WERI-Rb-1 (cell line): ENCODE data around the gene PTPN4.

ENCODE experiments used
- DNase-seq: peaks from one replicate; pipeline ENCODE4 v3.0.0-alpha.2; 2020
- H3K27ac ChIP-seq: fragments of 250-450 bp; sonication (Bioruptor Pico); 2 replicates; pipeline ENCODE4 v1.5.1; 2020; ENCODE audit warnings: mild to moderate bottlenecking, moderate library complexity
- H3K27me3 ChIP-seq: fragments of 250-450 bp; sonication (Bioruptor Pico); 2 replicates; pipeline ENCODE4 v1.5.1; 2021; ENCODE audit warnings: mild to moderate bottlenecking, low read depth, moderate library complexity; ENCODE audit not compliant: insufficient read depth, severe bottlenecking
- H3K36me3 ChIP-seq: fragments of 250-450 bp; sonication (Bioruptor Pico); 2 replicates; pipeline ENCODE4 v1.5.1; 2020; ENCODE audit warnings: mild to moderate bottlenecking, moderate library complexity
- H3K4me3 ChIP-seq: 2 replicates; pipeline ENCODE4 v1.5.1; 2011; ENCODE audit warnings: low read depth, mild to moderate bottlenecking, control low read depth, low read length
- H3K9me3 ChIP-seq: fragments of 250-450 bp; sonication (Bioruptor Pico); 2 replicates; pipeline ENCODE4 v1.5.1; 2021; ENCODE audit warnings: mild to moderate bottlenecking, moderate library complexity; ENCODE audit not compliant: severe bottlenecking
- TF ChIP-seq, protein P1 (sequence below): IDR thresholded peaks from 2 replicates; pipeline ENCODE4 v1.5.1; 2011; ENCODE audit warnings: low read depth, mild to moderate bottlenecking, control low read depth, inconsistent platforms, low read length

The PTPN4 gene

GRCh38 chr2:119922699-119923098 lies 163.0 kb downstream of the PTPN4 start:
- TF ChIP-seq, protein P1, sequence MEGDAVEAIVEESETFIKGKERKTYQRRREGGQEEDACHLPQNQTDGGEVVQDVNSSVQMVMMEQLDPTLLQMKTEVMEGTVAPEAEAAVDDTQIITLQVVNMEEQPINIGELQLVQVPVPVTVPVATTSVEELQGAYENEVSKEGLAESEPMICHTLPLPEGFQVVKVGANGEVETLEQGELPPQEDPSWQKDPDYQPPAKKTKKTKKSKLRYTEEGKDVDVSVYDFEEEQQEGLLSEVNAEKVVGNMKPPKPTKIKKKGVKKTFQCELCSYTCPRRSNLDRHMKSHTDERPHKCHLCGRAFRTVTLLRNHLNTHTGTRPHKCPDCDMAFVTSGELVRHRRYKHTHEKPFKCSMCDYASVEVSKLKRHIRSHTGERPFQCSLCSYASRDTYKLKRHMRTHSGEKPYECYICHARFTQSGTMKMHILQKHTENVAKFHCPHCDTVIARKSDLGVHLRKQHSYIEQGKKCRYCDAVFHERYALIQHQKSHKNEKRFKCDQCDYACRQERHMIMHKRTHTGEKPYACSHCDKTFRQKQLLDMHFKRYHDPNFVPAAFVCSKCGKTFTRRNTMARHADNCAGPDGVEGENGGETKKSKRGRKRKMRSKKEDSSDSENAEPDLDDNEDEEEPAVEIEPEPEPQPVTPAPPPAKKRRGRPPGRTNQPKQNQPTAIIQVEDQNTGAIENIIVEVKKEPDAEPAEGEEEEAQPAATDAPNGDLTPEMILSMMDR = no peak
- H3K27me3 ChIP-seq = no peaks in the 10 kb centered on the region
- no peak overlapping the region for H3K27ac ChIP-seq
- H3K9me3 ChIP-seq = no peaks in the 10 kb centered on the region
- H3K4me3 ChIP-seq = no peak overlapping the region
- H3K36me3 ChIP-seq = no peaks in the 10 kb centered on the region
- DNase-seq = no peak

DNA sequence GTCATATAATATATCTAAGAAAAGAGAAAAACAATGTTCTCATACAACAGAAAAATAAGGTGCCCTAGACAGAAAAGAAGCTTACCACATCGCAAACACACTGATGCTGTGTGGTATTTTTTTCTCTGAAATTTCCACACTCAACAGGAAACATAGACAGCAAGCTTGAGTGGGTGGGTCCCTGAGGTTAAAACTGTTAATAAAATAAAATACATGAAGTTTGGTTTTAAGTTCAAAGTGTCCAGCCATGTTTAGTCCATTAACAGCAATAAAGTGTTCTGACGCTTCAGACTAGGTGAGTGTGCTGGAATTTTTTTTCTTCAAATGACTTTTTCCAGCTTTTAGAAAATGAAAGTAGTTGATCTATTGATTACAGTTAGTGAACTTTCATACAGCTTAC lies 169.8 kb downstream of the PTPN4 start:
- H3K9me3 ChIP-seq = no peaks in the 10 kb centered on the region
- TF ChIP-seq, protein P1 = no peak
- DNase-seq = no peak
- no peaks in the 10 kb centered on the region for H3K36me3 ChIP-seq
- no peak overlapping the region for H3K4me3 ChIP-seq
- H3K27me3 ChIP-seq = no peaks in the 10 kb centered on the region
- no peak overlapping the region for H3K27ac ChIP-seq

DNA sequence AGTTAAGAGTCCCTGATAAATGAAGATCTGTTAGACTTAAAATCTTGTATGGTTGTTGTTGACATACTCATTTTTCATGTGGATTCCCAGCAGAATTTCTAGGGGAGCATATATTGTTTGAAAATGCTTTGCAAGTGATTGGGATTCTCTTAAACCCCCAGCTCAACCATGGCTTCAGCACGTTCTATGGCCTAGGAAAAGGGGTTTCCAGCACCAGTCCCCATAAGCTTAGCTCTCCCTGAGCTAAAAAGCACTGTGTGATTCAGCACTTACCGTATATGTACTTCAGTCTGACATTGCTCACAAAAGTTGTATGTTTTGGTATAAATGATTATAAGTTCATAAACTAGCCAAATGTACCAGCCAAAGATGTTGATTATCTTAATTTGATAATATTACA lies 173.1 kb downstream of the PTPN4 start:
- Histone ChIP-seq H3K9me3 (no peaks in the 10 kb centered on the region), H3K27ac (no peak overlapping the region), H3K36me3 (no peaks in the 10 kb centered on the region; the same call in 1 of the 2 replicates), H3K27me3 (no peaks in the 10 kb centered on the region), H3K4me3 (no peak overlapping the region)
- no peak for DNase-seq
- TF ChIP-seq, protein P1 = no peak

GRCh38 chr2:119934319-119934718 lies 174.6 kb downstream of the PTPN4 start:
- TF ChIP-seq, protein P1 = no peak
- Histone ChIP-seq H3K9me3 (no peaks in the 10 kb centered on the region), H3K36me3 (no peaks in the 10 kb centered on the region; the same call in 1 of the 2 replicates), H3K27ac (no peak overlapping the region), H3K4me3 (no peak overlapping the region), H3K27me3 (no peaks in the 10 kb centered on the region)
- no peak for DNase-seq

DNA sequence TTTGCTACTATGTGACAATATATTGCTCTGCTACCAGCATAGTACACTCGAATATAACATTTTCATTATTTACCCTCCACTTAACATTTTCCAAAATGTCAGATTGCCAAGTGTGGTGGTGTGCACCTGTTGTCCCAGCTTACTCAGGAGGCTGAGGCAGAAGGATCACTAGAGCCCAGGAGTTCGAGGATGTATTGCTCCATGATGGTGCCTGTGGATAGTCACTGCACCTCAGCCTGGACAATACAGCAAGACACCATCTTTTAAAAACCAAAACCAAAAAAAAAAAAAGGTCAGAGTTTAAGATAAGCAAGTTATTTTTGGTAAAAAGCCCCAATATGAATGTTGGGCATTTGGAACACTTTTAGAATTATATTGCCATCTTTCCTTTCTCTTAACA lies 178.0 kb downstream of the PTPN4 start:
- TF ChIP-seq, protein P1 = no peak

GRCh38 chr2:119939915-119940314 lies 180.2 kb downstream of the PTPN4 start:
- Histone ChIP-seq H3K9me3 (no peaks in the 10 kb centered on the region), H3K36me3 (no peaks in the 10 kb centered on the region; the same call in 1 of the 2 replicates), H3K27ac (no peak overlapping the region), H3K27me3 (no peaks in the 10 kb centered on the region), H3K4me3 (no peak overlapping the region)
- DNase-seq = no peak
- TF ChIP-seq, protein P1 = no peak

More for the DNA sequence above, 178.0 kb downstream of the PTPN4 start:
- Histone ChIP-seq H3K27me3 (no peaks in the 10 kb centered on the region), H3K4me3 (no peak overlapping the region), H3K27ac (no peak overlapping the region), H3K9me3 (no peaks in the 10 kb centered on the region), H3K36me3 (no peaks in the 10 kb centered on the region; the same call in 1 of the 2 replicates)
- DNase-seq = no peak
